ENCODE results near the gene PSMB4.

Gene PSMB4

GRCh38 chr1:151405187-151405951 lies 6.0 kb downstream of the PSMB4 start:
- Histone ChIP-seq H3K27ac (no peak overlapping the region), H3K36me3 (ENCODE audit: control insufficient read depth, insufficient read depth, low read length) (no peaks in the 10 kb centered on the region), H3K4me3 (ENCODE audit: low read depth, low read length) (no peak overlapping the region), H2AFZ (no peak overlapping the region), H3K79me2 (no peaks in the 10 kb centered on the region), H3K27me3 (ENCODE audit: control insufficient read depth, insufficient read depth, low read length) (no peaks in the 10 kb centered on the region), H3K4me2 (ENCODE audit: low read length) (no peak overlapping the region), H3K9me3 (ENCODE audit: control insufficient read depth, low read length) (no peaks in the 10 kb centered on the region), H3K9ac (no peak overlapping the region), H3K4me1 (peaks cover 3% of the 10 kb centered on the region)
- TF ChIP-seq CTCF (IDR thresholded peaks at IDR 0.05): no peak

- Histone ChIP-seq H3K27ac (no peak overlapping the region), H3K4me3 (ENCODE audit: low read depth, low read length) (no peak overlapping the region), H3K27me3 (ENCODE audit: control insufficient read depth, insufficient read depth, low read length) (no peaks in the 10 kb centered on the region), H3K4me1 (no peaks in the 10 kb centered on the region), H3K9ac (no peak overlapping the region), H3K36me3 (ENCODE audit: control insufficient read depth, insufficient read depth, low read length) (no peaks in the 10 kb centered on the region), H3K79me2 (no peaks in the 10 kb centered on the region), H2AFZ (no peak overlapping the region), H3K4me2 (ENCODE audit: low read length) (no peak overlapping the region), H3K9me3 (ENCODE audit: control insufficient read depth, low read length) (no peaks in the 10 kb centered on the region)
- TF ChIP-seq CTCF (IDR thresholded peaks at IDR 0.05): no peak
Measured at GRCh38 chr1:151406176-151406575, 6.8 kb downstream of the PSMB4 start.

- no peaks in the 10 kb centered on the region for H3K4me1 ChIP-seq
- no peaks in the 10 kb centered on the region for H3K36me3 ChIP-seq (ENCODE audit: control insufficient read depth, insufficient read depth, low read length)
- no peak overlapping the region for H2AFZ ChIP-seq
- H3K79me2 ChIP-seq: no peaks in the 10 kb centered on the region
- no peaks in the 10 kb centered on the region for H3K27me3 ChIP-seq (ENCODE audit: control insufficient read depth, insufficient read depth, low read length)
- H3K9ac ChIP-seq: no peak overlapping the region
- no peak overlapping the region for H3K27ac ChIP-seq
- H3K9me3 ChIP-seq (ENCODE audit: control insufficient read depth, low read length): no peaks in the 10 kb centered on the region
- H3K4me3 ChIP-seq (ENCODE audit: low read depth, low read length): no peak overlapping the region
- no peak overlapping the region for H3K4me2 ChIP-seq (ENCODE audit: low read length)
- TF ChIP-seq CTCF (IDR thresholded peaks at IDR 0.05): no peak
Measured at GRCh38 chr1:151407304-151407703, 7.9 kb downstream of the PSMB4 start.

GRCh38 chr1:151408891-151409290 lies 9.5 kb downstream of the PSMB4 start:
- no peak overlapping the region for H3K4me3 ChIP-seq (ENCODE audit: low read depth, low read length)
- no peaks in the 10 kb centered on the region for H3K9me3 ChIP-seq (ENCODE audit: control insufficient read depth, low read length)
- no peaks in the 10 kb centered on the region for H3K79me2 ChIP-seq
- H3K27me3 ChIP-seq (ENCODE audit: control insufficient read depth, insufficient read depth, low read length): no peaks in the 10 kb centered on the region
- no peak overlapping the region for H2AFZ ChIP-seq
- no peaks in the 10 kb centered on the region for H3K4me1 ChIP-seq
- no peak overlapping the region for H3K27ac ChIP-seq
- no peak for TF ChIP-seq CTCF (IDR thresholded peaks at IDR 0.05)
- no peak overlapping the region for H3K4me2 ChIP-seq (ENCODE audit: low read length)
- no peaks in the 10 kb centered on the region for H3K36me3 ChIP-seq (ENCODE audit: control insufficient read depth, insufficient read depth, low read length)
- H3K9ac ChIP-seq: no peak overlapping the region

- H3K9ac ChIP-seq: no peak overlapping the region
Measured at GRCh38 chr1:151411884-151412283, 12.5 kb downstream of the PSMB4 start.

More at GRCh38 chr1:151411884-151412283, 12.5 kb downstream of the PSMB4 start:
- H3K9me3 ChIP-seq (ENCODE audit: control insufficient read depth, low read length): no peaks in the 10 kb centered on the region
- no peak overlapping the region for H3K4me3 ChIP-seq (ENCODE audit: low read depth, low read length)
- no peaks in the 10 kb centered on the region for H3K27me3 ChIP-seq (ENCODE audit: control insufficient read depth, insufficient read depth, low read length)
- H3K36me3 ChIP-seq (ENCODE audit: control insufficient read depth, insufficient read depth, low read length): no peaks in the 10 kb centered on the region
- no peak for TF ChIP-seq CTCF (IDR thresholded peaks at IDR 0.05)
- no peak overlapping the region for H3K27ac ChIP-seq
- no peak overlapping the region for H2AFZ ChIP-seq
- H3K79me2 ChIP-seq: no peaks in the 10 kb centered on the region
- H3K4me2 ChIP-seq (ENCODE audit: low read length): no peak overlapping the region
- H3K4me1 ChIP-seq: no peaks in the 10 kb centered on the region
